Endothelial cell (in vitro differentiated cells): ENCODE measurements around the gene HPDL. TPM values are rescaled to one million over a fixed set of nuclear protein-coding genes. Genes with fewer than 3 reads are reported as not detected.

Experiments used
- DNase-seq: peaks from one replicate; pipeline ENCODE4 v3.0.0; 2021; ENCODE audit warnings: low spot score
- H3K27ac Mint-ChIP-seq: one replicate; pipeline ENCODE4 v1.8.0; 2021; ENCODE audit warnings: mixed read lengths, inconsistent platforms; ENCODE audit not compliant: unreplicated experiment
- H3K27me3 Mint-ChIP-seq: one replicate; pipeline ENCODE4 v1.8.0; 2021; ENCODE audit warnings: mild to moderate bottlenecking, moderate library complexity, mixed read lengths, inconsistent platforms; ENCODE audit not compliant: unreplicated experiment
- H3K36me3 Mint-ChIP-seq: one replicate; pipeline ENCODE4 v1.8.0; 2021; ENCODE audit warnings: mild to moderate bottlenecking, low read depth, mixed read lengths, inconsistent platforms; ENCODE audit not compliant: unreplicated experiment
- H3K4me1 Mint-ChIP-seq: one replicate; pipeline ENCODE4 v1.8.0; 2021; ENCODE audit warnings: mild to moderate bottlenecking, mixed read lengths, inconsistent platforms; ENCODE audit not compliant: unreplicated experiment
- H3K4me3 Mint-ChIP-seq: one replicate; pipeline ENCODE4 v1.8.0; 2021; ENCODE audit warnings: mild to moderate bottlenecking, mixed read lengths, inconsistent platforms; ENCODE audit not compliant: unreplicated experiment
- H3K9me3 Mint-ChIP-seq: one replicate; pipeline ENCODE4 v1.8.0; 2021; ENCODE audit warnings: mixed read lengths, inconsistent platforms; ENCODE audit not compliant: unreplicated experiment
- CTCF ChIP-seq: fragments of 200-600 bp; sonication (generic); IDR thresholded peaks from one replicate; pipeline ENCODE4 v1.5.0; 2021; ENCODE audit warnings: antibody characterized with exemption; ENCODE audit not compliant: unreplicated experiment
- total RNA-seq: library from RNA; stranded (reverse); fragmentation: NEBNext Ultra II Directional; extraction: Animal tissue kit (Norgen Biotek cat#: 25700); gene quantifications from one replicate; pipeline ENCODE4 v1.2.1, GENCODE V29; 2021; ENCODE audit not compliant: unreplicated experiment

HPDL gene
- total RNA-seq, 1 donor from 2014 or later = 2.5 TPM

GRCh38 chr1:45373573-45373972 lies 46.9 kb downstream of the HPDL start:
- H3K36me3 Mint-ChIP-seq = no peaks in the 10 kb centered on the region
- no peak for TF ChIP-seq CTCF
- H3K27me3 Mint-ChIP-seq = no peaks in the 10 kb centered on the region
- DNase-seq = no peak
- H3K4me1 Mint-ChIP-seq = no peaks in the 10 kb centered on the region
- H3K9me3 Mint-ChIP-seq = no peaks in the 10 kb centered on the region
- no peak overlapping the region for H3K4me3 Mint-ChIP-seq
- no peak overlapping the region for H3K27ac Mint-ChIP-seq

GRCh38 chr1:45375104-45376090 lies 48.7 kb downstream of the HPDL start:
- no peak overlapping the region for H3K27ac Mint-ChIP-seq
- no peak for DNase-seq
- H3K9me3 Mint-ChIP-seq = no peaks in the 10 kb centered on the region
- H3K4me1 Mint-ChIP-seq = no peaks in the 10 kb centered on the region
- no peaks in the 10 kb centered on the region for H3K27me3 Mint-ChIP-seq
- no peak for TF ChIP-seq CTCF
- no peak overlapping the region for H3K4me3 Mint-ChIP-seq
- H3K36me3 Mint-ChIP-seq = no peaks in the 10 kb centered on the region

- Mint-ChIP-seq H3K9me3 (no peaks in the 10 kb centered on the region), H3K27me3 (no peaks in the 10 kb centered on the region), H3K27ac (no peak overlapping the region), H3K4me1 (no peaks in the 10 kb centered on the region), H3K36me3 (no peaks in the 10 kb centered on the region), H3K4me3 (no peak overlapping the region)
- TF ChIP-seq CTCF = no peak
- DNase-seq = no peak
Measured at GRCh38 chr1:45378184-45378583, 51.5 kb downstream of the HPDL start.

Other genes with a start within 250 kb of the HPDL start
- gene ZSWIM5, start 120.3 kb upstream of the HPDL start, total RNA-seq = 6.6 TPM
- 9.7 TPM for gene TOE1, start 13.3 kb downstream of the HPDL start, total RNA-seq
- 31.5 TPM for gene MUTYH, start 13.5 kb downstream of the HPDL start, total RNA-seq
- 8.0 TPM for gene TESK2, start 164.3 kb downstream of the HPDL start, total RNA-seq
- 4.8 TPM for gene CCDC163, start 173.2 kb downstream of the HPDL start, total RNA-seq
- gene MMACHC, start 173.4 kb downstream of the HPDL start, total RNA-seq = 5.8 TPM
- gene PRDX1, start 195.0 kb downstream of the HPDL start, total RNA-seq = 325 TPM
- 125 TPM for gene AKR1A1, start 223.9 kb downstream of the HPDL start, total RNA-seq